Stimulated activated CD8-positive, alpha-beta memory T cell treated with anti-CD3 and anti-CD28 coated beads, Interleukin-15, amount 100 ng/mL, for 4 hours (primary cell): ENCODE results near the gene RNH1.

Experiments used
- DNase-seq, 2 donors: peaks; one replicate each; pipeline ENCODE4 v3.0.0-alpha.2; 2020; ENCODE audit warnings: low read depth in 2 of 2

Gene RNH1

GRCh38 chr11:499201-500076 is 7.6 kb downstream of the RNH1 start:
- no peak for DNase-seq

GRCh38 chr11:498297-499181 is 8.5 kb downstream of the RNH1 start:
- DNase-seq: no peak

GRCh38 chr11:497565-498296 is 9.3 kb downstream of the RNH1 start:
- no peak for DNase-seq

- no peak for DNase-seq
Measured at GRCh38 chr11:496834-497564, 10.0 kb downstream of the RNH1 start.

GRCh38 chr11:495537-495931 is 11.5 kb downstream of the RNH1 start:
- DNase-seq: no peak

- no peak for DNase-seq
Measured at GRCh38 chr11:494761-495536, 12.1 kb downstream of the RNH1 start.

GRCh38 chr11:492427-493226 is 14.4 kb downstream of the RNH1 start:
- DNase-seq: no peak

GRCh38 chr11:491358-491757 is 15.7 kb downstream of the RNH1 start:
- DNase-seq: no peak

- DNase-seq: no peak
Measured at GRCh38 chr11:490930-491260, 16.1 kb downstream of the RNH1 start.

- no peak for DNase-seq
Measured at GRCh38 chr11:490186-490929, 16.7 kb downstream of the RNH1 start.

GRCh38 chr11:489610-490185 is 17.3 kb downstream of the RNH1 start:
- no peak for DNase-seq

GRCh38 chr11:488992-489391 is 18.1 kb downstream of the RNH1 start:
- no peak for DNase-seq

GRCh38 chr11:488579-488978 is 18.5 kb downstream of the RNH1 start:
- DNase-seq: no peak

GRCh38 chr11:488062-488461 is 19.0 kb downstream of the RNH1 start:
- DNase-seq: no peak

- no peak for DNase-seq
Measured at GRCh38 chr11:487571-488021, 19.4 kb downstream of the RNH1 start.

GRCh38 chr11:486189-486588 is 20.9 kb downstream of the RNH1 start:
- no peak for DNase-seq

- no peak for DNase-seq
Measured at GRCh38 chr11:484616-485015, 22.4 kb downstream of the RNH1 start.

- no peak for DNase-seq
Measured at GRCh38 chr11:479311-479710, 27.7 kb downstream of the RNH1 start.
